Epithelial cell of proximal tubule (primary cell): ENCODE data around the gene MAOB. TPM values are rescaled to one million over a fixed set of nuclear protein-coding genes. Genes with fewer than 3 reads are reported as not detected.
A peak's percentile ranks its signal among the peaks of the same experiment; 100 is the strongest.

Experiments used
- DNase-seq: peaks from one replicate; pipeline ENCODE4 v3.0.0-alpha.2; 2011; ENCODE audit warnings: low read depth
- H3K4me3 ChIP-seq: 2 replicates; pipeline ENCODE4 v1.5.1; 2011; ENCODE audit warnings: low read depth, mild to moderate bottlenecking, low read length
- CTCF ChIP-seq: conservative IDR thresholded peaks from 2 replicates; pipeline ENCODE4 v1.5.1; 2012; ENCODE audit warnings: low read depth, mild to moderate bottlenecking, low read length
- total RNA-seq: library from RNA; depleted of rRNA; stranded (reverse); fragments of >200 nt; gene quantifications from 2 replicates; pipeline ENCODE4 v1.2.3, GENCODE V29; 2015

The MAOB gene
- total RNA-seq, 1 donor from 2014 or later, result 1.9 TPM

DNA sequence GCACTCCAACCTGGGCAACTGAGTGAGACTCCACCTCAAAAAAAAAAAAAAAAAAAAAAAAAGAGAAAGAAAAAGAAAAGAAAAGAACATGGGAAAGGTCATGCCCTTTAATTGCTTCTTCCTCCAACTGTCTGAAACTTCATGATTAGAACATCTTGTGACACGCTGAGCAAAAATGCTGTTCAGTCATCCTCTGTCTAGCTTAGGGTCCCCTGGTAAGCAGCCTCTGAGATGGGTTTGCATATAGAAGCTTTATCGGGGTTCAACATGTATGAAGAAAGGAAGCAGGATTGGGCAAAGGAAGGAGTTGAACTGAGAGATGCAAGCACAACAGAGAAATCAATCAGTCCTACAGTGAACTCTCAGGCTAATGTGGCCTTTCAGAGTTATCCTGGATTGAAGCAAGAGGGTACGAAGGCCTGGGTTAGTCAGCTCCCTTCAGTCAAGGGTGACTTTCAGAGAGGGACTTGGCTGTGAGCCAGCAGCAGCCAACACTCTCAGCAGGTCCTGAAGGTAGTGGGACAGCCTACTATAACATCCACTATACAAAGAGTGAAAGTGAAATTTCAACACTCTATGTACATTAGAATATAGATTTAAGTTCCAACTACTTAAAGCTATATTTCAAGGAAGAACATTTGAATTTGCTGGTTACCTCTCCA is 11.4 kb downstream of the MAOB start:
- TF ChIP-seq CTCF, result no peak
- H3K4me3 ChIP-seq, result no peak overlapping the region
- peak; percentile 31 for DNase-seq

DNA sequence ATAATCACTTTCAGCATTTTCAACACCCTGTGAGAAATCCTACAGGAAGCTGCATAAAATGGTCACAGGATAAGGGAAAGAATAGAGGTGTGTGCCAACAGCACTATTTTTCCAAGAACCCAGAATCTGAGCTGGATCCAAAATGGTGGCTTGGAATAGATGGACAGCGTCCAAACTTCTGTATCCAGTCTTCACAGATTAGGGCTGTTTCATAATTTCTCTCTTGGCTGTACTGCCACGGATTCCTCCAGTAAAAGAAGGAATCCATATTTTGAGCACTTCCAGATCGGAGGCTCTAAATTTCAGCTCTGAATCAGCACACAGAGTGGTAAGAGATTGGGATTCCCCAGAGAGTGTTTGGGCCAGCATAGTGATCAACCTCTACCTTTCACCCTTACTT is 12.2 kb downstream of the MAOB start:
- no peak overlapping the region for H3K4me3 ChIP-seq
- TF ChIP-seq CTCF, result no peak
- no peak for DNase-seq

GRCh38 chrX:43868791-43869190 is 13.5 kb downstream of the MAOB start:
- DNase-seq, result peak; percentile 46
- H3K4me3 ChIP-seq, result peak overlapping the region; percentile 18

DNA sequence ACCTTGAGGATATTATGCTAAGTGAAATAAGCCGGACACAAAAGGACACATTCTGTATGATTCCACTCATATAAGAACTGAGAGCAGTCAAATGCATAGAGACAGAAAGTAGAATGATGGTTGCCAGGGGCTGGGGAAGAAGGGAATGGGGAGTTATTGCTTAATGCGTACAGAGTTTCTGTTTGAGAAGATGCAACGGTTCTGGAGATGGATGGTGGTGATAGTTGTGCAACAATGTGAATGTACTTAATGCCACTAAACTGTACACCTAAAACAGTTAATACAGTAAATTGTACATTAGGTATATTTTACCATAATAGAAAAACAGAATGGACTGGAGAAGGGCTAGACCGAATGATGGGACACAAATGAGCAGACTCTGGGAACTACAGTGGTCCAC is 15.8 kb downstream of the MAOB start:
- no peak for TF ChIP-seq CTCF
- no peak overlapping the region for H3K4me3 ChIP-seq
- no peak for DNase-seq

More at GRCh38 chrX:43868791-43869190, 13.5 kb downstream of the MAOB start:
- TF ChIP-seq CTCF, result no peak

GRCh38 chrX:43865791-43866190 is 16.5 kb downstream of the MAOB start:
- no peak overlapping the region for H3K4me3 ChIP-seq
- DNase-seq, result no peak
- TF ChIP-seq CTCF, result no peak

- no peak for TF ChIP-seq CTCF
- DNase-seq, result no peak
- H3K4me3 ChIP-seq, result no peak overlapping the region
Observed at GRCh38 chrX:43862434-43862833, 19.8 kb downstream of the MAOB start.

- no peak overlapping the region for H3K4me3 ChIP-seq
- no peak for TF ChIP-seq CTCF
- DNase-seq, result peak; percentile 25
Observed at GRCh38 chrX:43861750-43862149, 20.5 kb downstream of the MAOB start.
